HCT116 (cell line): ENCODE measurements around the gene PDE6H. TPM values are rescaled to one million over a fixed set of nuclear protein-coding genes. Genes with fewer than 3 reads are reported as not detected.
A peak's percentile ranks its signal among the peaks of the same experiment; 100 is the strongest.

Source experiments
- ATAC-seq: fragments of 200-7000 bp; cut with Tn5 transposase; 2 replicates; pipeline ENCODE4 v1.9.1; 2020; ENCODE audit warnings: mild to moderate bottlenecking, moderate library complexity
- BruUV-seq: library from RNA; stranded (reverse); fragments of 400-500 nt; replicated peaks from 2 replicates; lab custom pipeline; 2021; lab: Mats Ljungman, UMichigan
- CTCF ChIA-PET: fragments of 300-600 bp; sonication (Branson Sonifier 250); formaldehyde crosslinking; loops from one replicate; lab custom pipeline; 2021; ENCODE audit warnings: antibody characterized with exemption; lab: Charles Lee
- POLR2A ChIA-PET: fragments of 300-600, 350-600 bp; sonication (Branson Sonifier 250); formaldehyde crosslinking; loops from one replicate; lab custom pipeline; 2021; ENCODE audit warnings: antibody characterized with exemption; lab: Charles Lee
- RAD21 ChIA-PET, 2 experiments: fragments of 300-600 bp; sonication (Branson Sonifier 250); formaldehyde crosslinking; loops; one replicate each; lab custom pipeline; 2023; ENCODE audit warnings: low total read pairs in 2 of 2; ENCODE audit not compliant: uncharacterized antibody in 2 of 2, unreplicated experiment in 2 of 2, low non-redundant PET in 1 of 2; lab: Charles Lee
- DNase-seq: peaks from one replicate; pipeline ENCODE4 v3.0.0-alpha.2; 2010; ENCODE audit warnings: low read depth, low spot score
- H2AFZ ChIP-seq: fragments of 200-600 bp; shearing (Covaris generic), sonication (generic); 2 replicates; pipeline ENCODE4 v1.6.1; 2017; ENCODE audit warnings: low read depth, mixed run types, mixed read lengths, antibody characterized with exemption, low read length; ENCODE audit not compliant: poor library complexity, severe bottlenecking
- H3K27ac ChIP-seq: 2 replicates; pipeline ENCODE4 v1.5.1; 2012; ENCODE audit warnings: low read depth, low read length
- H3K27me3 ChIP-seq: fragments of 200-600 bp; sonication (generic); 2 replicates; pipeline ENCODE4 v1.6.1; 2016; ENCODE audit warnings: mixed run types, low read length, mixed read lengths; ENCODE audit not compliant: insufficient read depth
- H3K36me3 ChIP-seq, 2 experiments: fragments of 200-500 bp in 1 of 2; fragments of 200-600 bp in 1 of 2; sonication (Bioruptor generic) in 1 of 2; sonication (generic) in 1 of 2; 2 replicates each; pipeline versions ENCODE4 v1.5.1 to v1.6.1; 2014 to 2016; ENCODE audit warnings: low read length in 2 of 2, inconsistent platforms in 1 of 2, mixed read lengths in 1 of 2, mixed run types in 1 of 2; ENCODE audit not compliant: insufficient read depth in 2 of 2, control insufficient read depth in 1 of 2
- H3K4me1 ChIP-seq, 2 experiments: fragments of 200-600 bp in 1 of 2; sonication (generic) in 1 of 2; 2 replicates each; pipeline versions ENCODE4 v1.5.1 to v1.6.1; 2012 to 2017; ENCODE audit warnings: low read length in 2 of 2, inconsistent platforms in 1 of 2, mild to moderate bottlenecking in 1 of 2, mixed read lengths in 1 of 2, mixed run types in 1 of 2, moderate library complexity in 1 of 2; ENCODE audit not compliant: insufficient read depth in 2 of 2, control insufficient read depth in 1 of 2
- H3K4me2 ChIP-seq: fragments of 200-600 bp; sonication (generic); 2 replicates; pipeline ENCODE4 v1.6.1; 2017; ENCODE audit warnings: mixed run types, low read length, mixed read lengths
- H3K4me3 ChIP-seq, 2 experiments: fragments of 200-600 bp in 1 of 2; sonication (generic) in 1 of 2; replicated peaks in 1 of 2; 2 replicates each; pipeline ENCODE4 v1.5.1; 2011 to 2016; ENCODE audit warnings: low read length in 2 of 2, control low read depth in 1 of 2, low read depth in 1 of 2, mild to moderate bottlenecking in 1 of 2, mixed read lengths in 1 of 2, mixed run types in 1 of 2
- H3K79me2 ChIP-seq: fragments of 200-600 bp; sonication (generic); 2 replicates; pipeline ENCODE4 v1.6.1; 2017; ENCODE audit warnings: mild to moderate bottlenecking, mixed run types, low read length, moderate library complexity, mixed read lengths; ENCODE audit not compliant: insufficient read depth
- H3K9ac ChIP-seq: fragments of 200-600 bp; sonication (generic); 2 replicates; pipeline ENCODE4 v1.6.1; 2016; ENCODE audit warnings: low read length, mixed read lengths
- H3K9me2 ChIP-seq: fragments of 200-600 bp; sonication (generic), shearing (Covaris generic); 2 replicates; pipeline ENCODE4 v1.6.1; 2017; ENCODE audit warnings: mixed run types, mild to moderate bottlenecking, moderate library complexity; ENCODE audit not compliant: insufficient read depth
- H3K9me3 ChIP-seq, 2 experiments: fragments of 200-500 bp in 1 of 2; fragments of 200-600 bp in 1 of 2; sonication (Bioruptor generic) in 1 of 2; sonication (generic) in 1 of 2; 2 replicates each; pipeline ENCODE4 v1.6.1; 2014 to 2017; ENCODE audit warnings: low read length in 2 of 2, mixed read lengths in 2 of 2, inconsistent platforms in 1 of 2, low read depth in 1 of 2, mild to moderate bottlenecking in 1 of 2, mixed run types in 1 of 2, moderate library complexity in 1 of 2; ENCODE audit not compliant: control insufficient read depth in 1 of 2, insufficient read depth in 1 of 2
- H4K20me1 ChIP-seq: fragments of 200-600 bp; sonication (generic), shearing (Covaris generic); 2 replicates; pipeline ENCODE4 v1.6.1; 2017; ENCODE audit warnings: mixed run types, mild to moderate bottlenecking, moderate library complexity; ENCODE audit not compliant: insufficient read depth
- CBX3 ChIP-seq: IDR thresholded peaks from 2 replicates; pipeline ENCODE4 v1.6.1; 2012; ENCODE audit warnings: low read depth
- CEBPB ChIP-seq: IDR thresholded peaks from 2 replicates; pipeline ENCODE4 v1.6.1; 2012; ENCODE audit warnings: low read depth
- ELF1 ChIP-seq: IDR thresholded peaks from 2 replicates; pipeline ENCODE4 v1.6.1; 2012; ENCODE audit warnings: low read depth, borderline replicate concordance
- EZH2 ChIP-seq: fragments of 200-600 bp; sonication (generic); IDR thresholded peaks from 2 replicates; pipeline ENCODE4 v1.6.1; 2017; ENCODE audit warnings: antibody characterized with exemption, mixed run types
- EZH2phosphoT487 ChIP-seq: fragments of 200-600 bp; IDR thresholded peaks from 2 replicates; pipeline ENCODE4 v1.6.1; 2018; ENCODE audit warnings: antibody characterized with exemption, borderline replicate concordance
- JUND ChIP-seq: IDR thresholded peaks from 2 replicates; pipeline ENCODE4 v1.6.1; 2012
- POLR2A ChIP-seq: IDR thresholded peaks from 2 replicates; pipeline ENCODE4 v1.7.0; 2011; ENCODE audit warnings: borderline replicate concordance; ENCODE audit not compliant: insufficient read depth, insufficient read length; ENCODE audit errors: extremely low read depth
- POLR2AphosphoS5 ChIP-seq: IDR thresholded peaks from 2 replicates; pipeline ENCODE4 v1.6.1; 2011; ENCODE audit warnings: mild to moderate bottlenecking, low read depth, low read length, moderate library complexity
- RAD21 ChIP-seq: IDR thresholded peaks from 2 replicates; pipeline ENCODE4 v1.6.1; 2012; ENCODE audit warnings: low read depth, mild to moderate bottlenecking
- SIN3A ChIP-seq: IDR thresholded peaks from 2 replicates; pipeline ENCODE4 v1.6.1; 2012; ENCODE audit warnings: low read depth
- SRF ChIP-seq: IDR thresholded peaks from 2 replicates; pipeline ENCODE4 v1.6.1; 2012; ENCODE audit warnings: low read depth
- TCF7L2 ChIP-seq: IDR thresholded peaks from 2 replicates; pipeline ENCODE4 v1.7.0; 2011; ENCODE audit warnings: borderline replicate concordance, inconsistent platforms; ENCODE audit not compliant: insufficient read depth, insufficient read length; ENCODE audit errors: extremely low read depth
- YY1 ChIP-seq: IDR thresholded peaks from 2 replicates; pipeline ENCODE4 v1.6.1; 2011; ENCODE audit warnings: low read length, low read depth, moderate library complexity, mild to moderate bottlenecking; ENCODE audit not compliant: insufficient replicate concordance; ENCODE audit errors: extremely low read depth
- ZFX ChIP-seq: fragments of 450-650 bp; IDR thresholded peaks from 2 replicates; pipeline ENCODE4 v1.6.1; 2017
- intact Hi-C: fragments of 100-400 bp; cut with micrococcal nuclease; formaldehyde crosslinking; loops from 2 replicates; pipeline ENCODE4 v1.10.0; 2022
- total RNA-seq: library from RNA; stranded (reverse); gene quantifications from one replicate; pipeline ENCODE4 v1.2.1, GENCODE V29; 2021; ENCODE audit not compliant: unreplicated experiment
- TF ChIP-seq, protein P1 (sequence below): IDR thresholded peaks from 2 replicates; pipeline ENCODE4 v1.6.1; 2012; ENCODE audit warnings: low read depth

Gene PDE6H
- total RNA-seq, 1 experiment from 2014 or later = not detected

DNA sequence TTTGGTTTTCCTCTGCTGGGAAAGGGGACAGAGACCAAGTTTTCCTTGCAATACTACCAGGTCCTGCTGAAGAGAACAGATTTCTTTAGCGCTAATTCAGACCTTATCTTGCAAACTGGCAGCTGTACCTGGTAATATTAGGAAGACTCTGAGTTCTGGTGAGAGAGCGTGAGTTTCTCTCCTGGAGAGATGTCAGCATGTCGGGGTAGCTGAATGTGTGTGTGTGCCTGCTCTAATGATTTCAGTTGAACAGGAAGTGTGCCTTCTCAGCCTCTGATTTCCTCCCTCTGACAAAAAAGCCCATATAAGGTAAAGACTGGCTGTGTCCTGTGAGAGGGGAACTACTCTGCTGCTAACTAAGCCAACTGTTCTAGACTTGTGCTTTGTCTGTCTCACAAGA lies 24.2 kb upstream of the PDE6H start:
- H3K4me3 ChIP-seq = no peak overlapping the region
- no peaks in the 10 kb centered on the region for H3K9me3 ChIP-seq
- ATAC-seq (no peak), DNase-seq (no peak)
- H3K4me2 ChIP-seq = peak overlapping the region; percentile 19
- RAD21 ChIA-PET = no interaction called here
- H3K4me1 ChIP-seq = peaks cover 20 to 48% of the 10 kb centered on the region in 2 experiments
- intact Hi-C loops = no loop called here
- H3K9ac ChIP-seq = no peak overlapping the region
- no peak overlapping the region for H3K27ac ChIP-seq
- BruUV-seq = no TSS peak
- POLR2A ChIA-PET = no interaction called here
- H3K27me3 ChIP-seq = no peaks in the 10 kb centered on the region
- H2AFZ ChIP-seq = peak overlapping the region; percentile 51
- no peaks in the 10 kb centered on the region for H3K36me3 ChIP-seq
- no peaks in the 10 kb centered on the region for H4K20me1 ChIP-seq
- H3K79me2 ChIP-seq = no peaks in the 10 kb centered on the region
- CTCF ChIA-PET = no interaction called here
- TF ChIP-seq ELF1 (peak; percentile 18; the same call in 1 of the 2 replicates), CEBPB (no peak), ZFX (no peak), YY1 (no peak), EZH2phosphoT487 (no peak), TCF7L2 (no peak), POLR2AphosphoS5 (no peak), CBX3 (no peak), RAD21 (no peak), SRF (peak; percentile 92), SIN3A (no peak)
- TF ChIP-seq, all 23 proteins: peak for 2
- H3K9me2 ChIP-seq = no peaks in the 10 kb centered on the region; the same call in 1 of the 2 replicates

DNA sequence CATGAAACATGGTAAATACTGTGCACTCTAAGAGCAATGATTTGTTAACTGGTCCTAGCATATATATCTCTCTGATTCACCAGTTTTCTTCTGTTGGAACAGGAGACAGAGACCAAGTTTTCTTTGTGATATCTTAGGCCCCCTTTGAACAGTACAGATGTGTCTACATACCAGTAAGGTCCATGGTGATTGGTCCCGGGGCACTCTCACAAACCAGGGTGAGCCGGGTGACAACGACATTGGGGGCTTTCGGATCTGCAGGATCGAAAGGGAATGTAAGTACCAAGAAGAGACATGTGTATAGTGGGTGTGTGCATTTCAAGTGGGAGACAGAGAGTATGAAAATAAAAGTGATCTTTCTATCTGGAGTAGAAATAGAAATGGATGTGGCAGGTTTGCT lies 23.2 kb upstream of the PDE6H start:
- intact Hi-C loops = no loop called here
- no TSS peak for BruUV-seq

More for the DNA sequence above, 23.2 kb upstream of the PDE6H start:
- Histone ChIP-seq H3K4me3 (no peak overlapping the region), H3K27ac (no peak overlapping the region), H3K9me2 (no peaks in the 10 kb centered on the region; the same call in 1 of the 2 replicates), H3K79me2 (no peaks in the 10 kb centered on the region), H3K9me3 (no peaks in the 10 kb centered on the region), H3K27me3 (no peaks in the 10 kb centered on the region), H3K9ac (no peak overlapping the region), H4K20me1 (no peaks in the 10 kb centered on the region), H3K4me2 (no peak overlapping the region), H3K4me1 (peaks cover 20 to 48% of the 10 kb centered on the region in 2 experiments), H2AFZ (peak overlapping the region; percentile 41), H3K36me3 (no peaks in the 10 kb centered on the region)
- TF ChIP-seq CEBPB (no peak), EZH2 (no peak), POLR2A (no peak), JUND (no peak), SIN3A (no peak)
- TF ChIP-seq, protein P1, sequence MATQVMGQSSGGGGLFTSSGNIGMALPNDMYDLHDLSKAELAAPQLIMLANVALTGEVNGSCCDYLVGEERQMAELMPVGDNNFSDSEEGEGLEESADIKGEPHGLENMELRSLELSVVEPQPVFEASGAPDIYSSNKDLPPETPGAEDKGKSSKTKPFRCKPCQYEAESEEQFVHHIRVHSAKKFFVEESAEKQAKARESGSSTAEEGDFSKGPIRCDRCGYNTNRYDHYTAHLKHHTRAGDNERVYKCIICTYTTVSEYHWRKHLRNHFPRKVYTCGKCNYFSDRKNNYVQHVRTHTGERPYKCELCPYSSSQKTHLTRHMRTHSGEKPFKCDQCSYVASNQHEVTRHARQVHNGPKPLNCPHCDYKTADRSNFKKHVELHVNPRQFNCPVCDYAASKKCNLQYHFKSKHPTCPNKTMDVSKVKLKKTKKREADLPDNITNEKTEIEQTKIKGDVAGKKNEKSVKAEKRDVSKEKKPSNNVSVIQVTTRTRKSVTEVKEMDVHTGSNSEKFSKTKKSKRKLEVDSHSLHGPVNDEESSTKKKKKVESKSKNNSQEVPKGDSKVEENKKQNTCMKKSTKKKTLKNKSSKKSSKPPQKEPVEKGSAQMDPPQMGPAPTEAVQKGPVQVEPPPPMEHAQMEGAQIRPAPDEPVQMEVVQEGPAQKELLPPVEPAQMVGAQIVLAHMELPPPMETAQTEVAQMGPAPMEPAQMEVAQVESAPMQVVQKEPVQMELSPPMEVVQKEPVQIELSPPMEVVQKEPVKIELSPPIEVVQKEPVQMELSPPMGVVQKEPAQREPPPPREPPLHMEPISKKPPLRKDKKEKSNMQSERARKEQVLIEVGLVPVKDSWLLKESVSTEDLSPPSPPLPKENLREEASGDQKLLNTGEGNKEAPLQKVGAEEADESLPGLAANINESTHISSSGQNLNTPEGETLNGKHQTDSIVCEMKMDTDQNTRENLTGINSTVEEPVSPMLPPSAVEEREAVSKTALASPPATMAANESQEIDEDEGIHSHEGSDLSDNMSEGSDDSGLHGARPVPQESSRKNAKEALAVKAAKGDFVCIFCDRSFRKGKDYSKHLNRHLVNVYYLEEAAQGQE = no peak
- ChIA-PET RAD21 (no interaction called here), POLR2A (no interaction called here), CTCF (no interaction called here)
- ATAC-seq (no peak), DNase-seq (no peak)
